ENCODE data around the gene XIRP2. TPM values are rescaled to one million over a fixed set of nuclear protein-coding genes. Genes with fewer than 3 reads are reported as not detected.

The XIRP2 gene
- total and polyA plus RNA-seq, 2 of the 13 experiments (the other 11 are each of a cell fraction or from before 2014, with no cell fraction given) = 0.04 to 0.05 TPM

DNA sequence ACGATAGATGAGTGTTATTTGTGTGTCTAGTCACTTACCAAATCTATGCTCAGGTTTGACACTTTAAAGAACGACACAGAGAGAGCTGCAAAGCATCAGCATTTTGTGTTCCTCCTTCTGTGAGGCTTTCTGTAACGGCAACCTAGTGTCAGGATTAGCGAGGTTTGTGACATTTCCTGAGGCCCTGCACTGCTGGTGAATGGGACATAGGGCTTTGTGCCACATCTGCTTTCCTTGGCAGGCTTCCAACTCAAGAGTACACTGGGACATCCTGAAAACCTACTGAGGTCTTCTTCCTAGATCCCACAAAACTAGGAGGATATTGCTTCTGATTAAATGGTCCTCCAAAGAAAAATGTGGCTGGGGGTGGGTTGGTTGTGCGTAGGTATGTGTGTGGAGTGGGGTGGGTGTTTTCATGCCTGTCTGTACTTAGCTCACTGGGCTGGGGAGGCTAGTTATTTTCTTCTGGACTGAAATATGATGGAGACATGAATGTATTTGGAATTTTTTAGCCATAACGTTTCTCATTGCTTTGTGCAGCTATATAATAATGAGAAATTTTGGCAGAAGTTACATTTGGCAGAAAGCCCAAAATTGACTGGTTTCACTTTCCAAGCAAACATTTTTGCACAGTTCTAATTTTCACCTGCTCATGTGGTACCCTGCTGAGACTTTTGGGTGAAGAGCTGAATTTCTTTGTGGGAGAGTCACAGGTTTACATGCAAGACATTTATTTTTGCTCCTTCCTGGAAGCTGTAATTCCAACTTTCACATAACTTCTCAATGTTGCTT is 308.4 kb downstream of the XIRP2 start:
- TF ChIP-seq ZNF235 (CRISPR knock-in tag; IDR thresholded peaks at IDR 0.05; ENCODE audit: borderline replicate concordance) (no peak), ZNF230 (CRISPR knock-in tag; IDR thresholded peaks at IDR 0.05) (no peak), ZNF256 (CRISPR knock-in tag; conservative IDR thresholded peaks at IDR 0.05) (no peak), KDM6A (CRISPR knock-in tag; IDR thresholded peaks at IDR 0.05; ENCODE audit: low read depth) (no peak), ZNF644 (CRISPR knock-in tag; IDR thresholded peaks at IDR 0.05; ENCODE audit: low read depth) (no peak), ZFP82 (CRISPR knock-in tag; IDR thresholded peaks at IDR 0.05; ENCODE audit: borderline replicate concordance) (no peak), PLRG1 (conservative IDR thresholded peaks at IDR 0.05) (no peak), DR1 (CRISPR knock-in tag; IDR thresholded peaks at IDR 0.05) (no peak)
- TF ChIP-seq, protein P1, sequence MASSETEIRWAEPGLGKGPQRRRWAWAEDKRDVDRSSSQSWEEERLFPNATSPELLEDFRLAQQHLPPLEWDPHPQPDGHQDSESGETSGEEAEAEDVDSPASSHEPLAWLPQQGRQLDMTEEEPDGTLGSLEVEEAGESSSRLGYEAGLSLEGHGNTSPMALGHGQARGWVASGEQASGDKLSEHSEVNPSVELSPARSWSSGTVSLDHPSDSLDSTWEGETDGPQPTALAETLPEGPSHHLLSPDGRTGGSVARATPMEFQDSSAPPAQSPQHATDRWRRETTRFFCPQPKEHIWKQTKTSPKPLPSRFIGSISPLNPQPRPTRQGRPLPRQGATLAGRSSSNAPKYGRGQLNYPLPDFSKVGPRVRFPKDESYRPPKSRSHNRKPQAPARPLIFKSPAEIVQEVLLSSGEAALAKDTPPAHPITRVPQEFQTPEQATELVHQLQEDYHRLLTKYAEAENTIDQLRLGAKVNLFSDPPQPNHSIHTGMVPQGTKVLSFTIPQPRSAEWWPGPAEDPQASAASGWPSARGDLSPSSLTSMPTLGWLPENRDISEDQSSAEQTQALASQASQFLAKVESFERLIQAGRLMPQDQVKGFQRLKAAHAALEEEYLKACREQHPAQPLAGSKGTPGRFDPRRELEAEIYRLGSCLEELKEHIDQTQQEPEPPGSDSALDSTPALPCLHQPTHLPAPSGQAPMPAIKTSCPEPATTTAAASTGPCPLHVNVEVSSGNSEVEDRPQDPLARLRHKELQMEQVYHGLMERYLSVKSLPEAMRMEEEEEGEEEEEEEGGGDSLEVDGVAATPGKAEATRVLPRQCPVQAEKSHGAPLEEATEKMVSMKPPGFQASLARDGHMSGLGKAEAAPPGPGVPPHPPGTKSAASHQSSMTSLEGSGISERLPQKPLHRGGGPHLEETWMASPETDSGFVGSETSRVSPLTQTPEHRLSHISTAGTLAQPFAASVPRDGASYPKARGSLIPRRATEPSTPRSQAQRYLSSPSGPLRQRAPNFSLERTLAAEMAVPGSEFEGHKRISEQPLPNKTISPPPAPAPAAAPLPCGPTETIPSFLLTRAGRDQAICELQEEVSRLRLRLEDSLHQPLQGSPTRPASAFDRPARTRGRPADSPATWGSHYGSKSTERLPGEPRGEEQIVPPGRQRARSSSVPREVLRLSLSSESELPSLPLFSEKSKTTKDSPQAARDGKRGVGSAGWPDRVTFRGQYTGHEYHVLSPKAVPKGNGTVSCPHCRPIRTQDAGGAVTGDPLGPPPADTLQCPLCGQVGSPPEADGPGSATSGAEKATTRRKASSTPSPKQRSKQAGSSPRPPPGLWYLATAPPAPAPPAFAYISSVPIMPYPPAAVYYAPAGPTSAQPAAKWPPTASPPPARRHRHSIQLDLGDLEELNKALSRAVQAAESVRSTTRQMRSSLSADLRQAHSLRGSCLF (CRISPR knock-in tag; IDR thresholded peaks at IDR 0.05; ENCODE audit: borderline replicate concordance) = no peak
- TF ChIP-seq, protein P2, sequence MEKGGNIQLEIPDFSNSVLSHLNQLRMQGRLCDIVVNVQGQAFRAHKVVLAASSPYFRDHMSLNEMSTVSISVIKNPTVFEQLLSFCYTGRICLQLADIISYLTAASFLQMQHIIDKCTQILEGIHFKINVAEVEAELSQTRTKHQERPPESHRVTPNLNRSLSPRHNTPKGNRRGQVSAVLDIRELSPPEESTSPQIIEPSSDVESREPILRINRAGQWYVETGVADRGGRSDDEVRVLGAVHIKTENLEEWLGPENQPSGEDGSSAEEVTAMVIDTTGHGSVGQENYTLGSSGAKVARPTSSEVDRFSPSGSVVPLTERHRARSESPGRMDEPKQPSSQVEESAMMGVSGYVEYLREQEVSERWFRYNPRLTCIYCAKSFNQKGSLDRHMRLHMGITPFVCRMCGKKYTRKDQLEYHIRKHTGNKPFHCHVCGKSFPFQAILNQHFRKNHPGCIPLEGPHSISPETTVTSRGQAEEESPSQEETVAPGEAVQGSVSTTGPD (CRISPR knock-in tag; IDR thresholded peaks at IDR 0.05) = no peak
- TF ChIP-seq, protein P3, sequence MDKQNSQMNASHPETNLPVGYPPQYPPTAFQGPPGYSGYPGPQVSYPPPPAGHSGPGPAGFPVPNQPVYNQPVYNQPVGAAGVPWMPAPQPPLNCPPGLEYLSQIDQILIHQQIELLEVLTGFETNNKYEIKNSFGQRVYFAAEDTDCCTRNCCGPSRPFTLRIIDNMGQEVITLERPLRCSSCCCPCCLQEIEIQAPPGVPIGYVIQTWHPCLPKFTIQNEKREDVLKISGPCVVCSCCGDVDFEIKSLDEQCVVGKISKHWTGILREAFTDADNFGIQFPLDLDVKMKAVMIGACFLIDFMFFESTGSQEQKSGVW (CRISPR knock-in tag; IDR thresholded peaks at IDR 0.05; ENCODE audit: borderline replicate concordance) = no peak
- in situ Hi-C loops (cut with HindIII; ENCODE audit: extremely low pct_ligation_motif_present, low pct_unique_long_range_greater_than_20kb) = no loop called here
- H4K20me1 ChIP-seq (ENCODE audit: insufficient read depth, low read length) = no peaks in the 10 kb centered on the region
- no peak overlapping the region for H3K9ac ChIP-seq (ENCODE audit: insufficient read depth, low read depth, low read length)
- H3K27me3 ChIP-seq (ENCODE audit: control insufficient read depth in 1 of 2, insufficient read depth in 2 of 2, low read length in 2 of 2) = no peaks in the 10 kb centered on the region
- H2AFZ ChIP-seq (ENCODE audit: low read length) = no peak overlapping the region
- no peaks in the 10 kb centered on the region for H3K36me3 ChIP-seq (replicated peaks in 1 of 2; ENCODE audit: control insufficient read depth in 1 of 2, insufficient read depth in 2 of 2, low read length in 2 of 2)
- POLR2A ChIA-PET = no interaction called here
- intact Hi-C loops (cut with micrococcal nuclease; ENCODE audit: unreplicated experiment) = no loop called here
- no peak for ATAC-seq
- H3K4me2 ChIP-seq (ENCODE audit: low read depth, low read length) = no peak overlapping the region
- DNase-seq (ENCODE audit: low spot score) = no peak
- 12% methylated on average over 6 of the region's 6 CpGs for WGBS (ENCODE audit: low lambda C conversion rate)
- H3K4me3 ChIP-seq (replicated peaks in 1 of 3; ENCODE audit: insufficient read depth in 1 of 3, low read depth in 2 of 3, low read length in 3 of 3) = no peak overlapping the region
- FAIRE-seq = no peak
- BruUV-seq (replicated peaks) = no TSS peak
- H3K79me2 ChIP-seq (ENCODE audit: insufficient read depth, low read length) = no peaks in the 10 kb centered on the region
- CTCF ChIA-PET (ENCODE audit: low intra/inter-chr PET ratio, low total read pairs) = no interaction called here
- no peaks in the 10 kb centered on the region for H3K9me3 ChIP-seq (ENCODE audit: low read length)
- H3K27ac ChIP-seq (ENCODE audit: extremely low read length, insufficient read depth, low read length) = no peak overlapping the region
- H3K4me1 ChIP-seq (ENCODE audit: insufficient read depth, low read length) = 0 out of 2 replicates have a peak, but pooled peaks cover 10% of the 10 kb centered on the region
